Neutrophil (primary cell): ENCODE data around the gene IPO11.

Experiments
- H3K27ac ChIP-seq: fragments of 200-600 bp; sonication (generic); 2 replicates; pipeline ENCODE4 v1.5.1; 2016; ENCODE audit warnings: mild to moderate bottlenecking, moderate library complexity
- H3K27me3 ChIP-seq: fragments of 200-600 bp; sonication (generic); 2 replicates; pipeline ENCODE4 v1.6.0; 2016; ENCODE audit warnings: mild to moderate bottlenecking
- H3K36me3 ChIP-seq: fragments of 200-600 bp; sonication (generic); 2 replicates; pipeline ENCODE4 v1.5.1; 2017
- H3K4me1 ChIP-seq, 2 experiments: fragments of 200-600 bp in 1 of 2; sonication (generic) in 1 of 2; 1 replicate in 1 of 2; 2 replicates in 1 of 2; pipeline versions ENCODE4 v1.5.1 to v1.6.1; 2013 to 2016; ENCODE audit warnings: low read depth in 1 of 2, low read length in 1 of 2, mild to moderate bottlenecking in 1 of 2, moderate library complexity in 1 of 2; ENCODE audit not compliant: control insufficient read depth in 1 of 2, insufficient read depth in 1 of 2
- H3K4me3 ChIP-seq, 2 experiments: fragments of 200-600 bp in 1 of 2; sonication (generic) in 1 of 2; 1 replicate in 1 of 2; 2 replicates in 1 of 2; pipeline ENCODE4 v1.5.1; 2013 to 2016; ENCODE audit warnings: low read depth in 1 of 2, low read length in 1 of 2, mild to moderate bottlenecking in 1 of 2, moderate library complexity in 1 of 2
- H3K9me3 ChIP-seq: fragments of 200-600 bp; sonication (generic); 2 replicates; pipeline ENCODE4 v1.5.1; 2016
- TF ChIP-seq, protein P1 (sequence below): fragments of 200-600 bp; sonication (generic); IDR thresholded peaks from 2 replicates; pipeline ENCODE4 v1.5.1; 2016; ENCODE audit warnings: antibody characterized with exemption

IPO11 gene

DNA sequence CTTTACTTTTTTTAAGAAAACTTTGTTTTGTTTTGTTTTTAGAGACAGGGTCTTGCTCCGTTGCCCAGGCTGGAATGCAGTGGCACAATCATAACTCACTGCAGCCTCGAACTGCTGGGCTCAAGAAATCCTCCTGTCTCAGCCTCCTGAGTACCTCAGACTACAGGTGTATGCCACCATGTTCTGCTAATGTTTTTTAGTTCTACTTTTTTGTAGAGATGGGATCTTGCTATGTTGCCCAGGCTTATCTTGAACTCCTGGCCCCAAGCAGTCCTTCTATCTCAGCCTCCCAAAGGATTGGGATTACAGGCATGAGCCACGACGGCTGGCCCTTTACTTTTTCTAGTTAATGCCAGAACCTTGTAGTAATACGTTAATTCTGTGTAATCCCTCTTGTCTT is 36.0 kb downstream of the IPO11 start:
- Histone ChIP-seq H3K27me3 (no peaks in the 10 kb centered on the region), H3K36me3 (peaks cover 7% of the 10 kb centered on the region), H3K9me3 (no peaks in the 10 kb centered on the region), H3K4me3 (no peak overlapping the region), H3K4me1 (no peaks in the 10 kb centered on the region), H3K27ac (no peak overlapping the region)
- TF ChIP-seq, protein P1, sequence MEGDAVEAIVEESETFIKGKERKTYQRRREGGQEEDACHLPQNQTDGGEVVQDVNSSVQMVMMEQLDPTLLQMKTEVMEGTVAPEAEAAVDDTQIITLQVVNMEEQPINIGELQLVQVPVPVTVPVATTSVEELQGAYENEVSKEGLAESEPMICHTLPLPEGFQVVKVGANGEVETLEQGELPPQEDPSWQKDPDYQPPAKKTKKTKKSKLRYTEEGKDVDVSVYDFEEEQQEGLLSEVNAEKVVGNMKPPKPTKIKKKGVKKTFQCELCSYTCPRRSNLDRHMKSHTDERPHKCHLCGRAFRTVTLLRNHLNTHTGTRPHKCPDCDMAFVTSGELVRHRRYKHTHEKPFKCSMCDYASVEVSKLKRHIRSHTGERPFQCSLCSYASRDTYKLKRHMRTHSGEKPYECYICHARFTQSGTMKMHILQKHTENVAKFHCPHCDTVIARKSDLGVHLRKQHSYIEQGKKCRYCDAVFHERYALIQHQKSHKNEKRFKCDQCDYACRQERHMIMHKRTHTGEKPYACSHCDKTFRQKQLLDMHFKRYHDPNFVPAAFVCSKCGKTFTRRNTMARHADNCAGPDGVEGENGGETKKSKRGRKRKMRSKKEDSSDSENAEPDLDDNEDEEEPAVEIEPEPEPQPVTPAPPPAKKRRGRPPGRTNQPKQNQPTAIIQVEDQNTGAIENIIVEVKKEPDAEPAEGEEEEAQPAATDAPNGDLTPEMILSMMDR = no peak

DNA sequence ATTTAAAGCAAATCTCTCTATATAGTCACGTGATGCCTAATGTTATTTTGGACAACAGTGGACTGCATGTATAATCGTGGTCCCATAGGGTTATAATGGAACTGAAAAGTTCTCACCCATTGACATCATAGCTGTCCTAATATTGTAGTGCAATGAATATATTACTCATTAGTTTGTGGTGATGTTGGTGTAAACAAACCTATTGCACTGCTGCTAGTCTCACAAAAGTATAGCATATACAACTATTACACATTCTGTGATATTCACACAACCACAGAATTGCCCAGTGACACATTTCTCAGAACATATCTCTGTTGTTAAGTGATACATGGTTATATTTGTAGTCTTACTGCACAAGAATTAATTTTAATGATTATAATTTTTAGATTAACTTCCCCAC is 37.7 kb downstream of the IPO11 start:
- Histone ChIP-seq H3K27me3 (no peaks in the 10 kb centered on the region), H3K4me1 (no peaks in the 10 kb centered on the region), H3K9me3 (no peaks in the 10 kb centered on the region), H3K36me3 (peaks cover 7% of the 10 kb centered on the region), H3K27ac (no peak overlapping the region), H3K4me3 (no peak overlapping the region)
- TF ChIP-seq, protein P1 = no peak

DNA sequence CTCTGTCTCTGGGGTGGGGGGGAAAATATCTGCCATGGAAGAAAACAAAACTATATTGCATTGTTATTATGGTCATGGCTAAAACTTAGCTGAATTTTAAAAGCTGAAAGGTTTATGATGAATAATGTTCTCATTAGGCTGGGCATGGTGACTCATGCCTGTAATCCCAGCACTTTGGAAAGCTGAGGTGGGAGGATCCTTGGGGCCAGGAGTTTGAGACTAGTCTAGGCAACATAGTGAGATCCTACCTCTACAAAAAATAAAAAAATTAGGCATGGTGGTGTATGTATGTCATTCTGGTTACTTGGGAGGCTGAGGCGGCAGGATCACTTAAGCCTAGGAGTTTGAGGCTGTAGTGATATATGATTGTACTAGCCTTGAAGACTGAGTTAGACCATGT is 44.5 kb downstream of the IPO11 start:
- Histone ChIP-seq H3K4me3 (no peak overlapping the region), H3K9me3 (no peaks in the 10 kb centered on the region), H3K27me3 (no peaks in the 10 kb centered on the region), H3K36me3 (no peaks in the 10 kb centered on the region), H3K27ac (no peak overlapping the region), H3K4me1 (no peaks in the 10 kb centered on the region)
- TF ChIP-seq, protein P1 = no peak

DNA sequence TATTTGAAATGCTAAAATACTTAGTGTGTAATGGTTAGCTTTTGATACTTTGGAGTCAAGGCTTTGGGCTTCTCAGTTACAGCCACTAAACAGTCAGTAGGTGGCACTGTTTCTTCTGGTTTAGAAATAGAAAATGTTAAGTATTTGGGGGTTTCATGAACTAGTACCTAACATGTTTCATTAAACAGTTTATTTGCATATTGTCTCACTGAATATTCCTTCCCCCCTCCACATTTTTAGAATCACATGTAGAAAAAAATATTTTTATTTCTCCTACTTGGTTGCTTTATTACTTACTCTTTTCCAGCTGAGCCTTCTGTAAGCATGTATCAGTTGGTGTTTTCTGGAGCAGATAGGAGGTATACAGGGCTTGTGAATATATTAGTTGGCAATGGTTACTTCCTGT is 48.0 kb downstream of the IPO11 start:
- H3K27me3 ChIP-seq = no peaks in the 10 kb centered on the region
- no peak overlapping the region for H3K27ac ChIP-seq
- TF ChIP-seq, protein P1 = peak; percentile 51
- H3K36me3 ChIP-seq = no peaks in the 10 kb centered on the region
- H3K4me3 ChIP-seq = no peak overlapping the region
- H3K4me1 ChIP-seq = no peaks in the 10 kb centered on the region
- H3K9me3 ChIP-seq = no peaks in the 10 kb centered on the region

DNA sequence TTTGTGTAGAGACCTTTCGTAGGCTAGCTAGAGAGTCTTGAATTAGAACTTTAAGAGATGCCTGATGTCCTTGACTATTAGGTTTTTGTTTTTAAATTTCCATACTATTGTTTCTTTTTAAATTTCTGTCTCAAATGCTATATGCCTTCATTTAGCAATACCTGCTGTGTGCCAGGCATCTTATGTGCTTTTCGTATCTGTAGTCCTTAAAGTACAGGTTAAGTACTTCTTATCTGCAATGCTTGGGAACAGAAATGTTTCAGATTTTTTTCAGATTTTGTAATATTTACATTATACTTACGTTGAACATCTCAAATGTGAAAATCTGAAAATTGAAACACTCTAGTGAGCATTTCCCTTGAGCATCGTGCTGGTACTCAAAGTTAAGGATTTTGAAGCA is 49.0 kb downstream of the IPO11 start:
- Histone ChIP-seq H3K36me3 (no peaks in the 10 kb centered on the region), H3K4me1 (no peaks in the 10 kb centered on the region), H3K9me3 (no peaks in the 10 kb centered on the region), H3K27me3 (no peaks in the 10 kb centered on the region), H3K4me3 (no peak overlapping the region), H3K27ac (no peak overlapping the region)
- TF ChIP-seq, protein P1 = no peak
